Brain microvascular endothelial cell (primary cell): ENCODE data around the gene ING3.

Experiments
- DNase-seq: peaks from one replicate; pipeline ENCODE4 v3.0.0-alpha.2; 2020
- H3K27ac ChIP-seq: fragments of 250-450 bp; sonication (Bioruptor Pico); 2 replicates; pipeline ENCODE4 v1.5.1; 2020; ENCODE audit warnings: mild to moderate bottlenecking, moderate library complexity
- H3K27me3 ChIP-seq: fragments of 250-450 bp; sonication (Bioruptor Pico); replicated peaks from 2 replicates; pipeline ENCODE4 v1.5.1; 2020; ENCODE audit warnings: mild to moderate bottlenecking
- H3K36me3 ChIP-seq: fragments of 250-450 bp; sonication (Bioruptor Pico); replicated peaks from 2 replicates; pipeline ENCODE4 v1.5.1; 2020; ENCODE audit warnings: mild to moderate bottlenecking
- H3K4me3 ChIP-seq: 2 replicates; pipeline ENCODE4 v1.5.1; 2011; ENCODE audit warnings: low read depth, mild to moderate bottlenecking, control low read depth, low read length, moderate library complexity
- in situ Hi-C: cut with HindIII; loops from 2 replicates; pipeline ENCODE4 v1.10.0; 2017; ENCODE audit warnings: low sequenced_read_pairs, low pct_ligation_motif_present
- TF ChIP-seq, protein P1 (sequence below): IDR thresholded peaks from 2 replicates; pipeline ENCODE4 v1.5.1; 2011; ENCODE audit warnings: low read depth, mild to moderate bottlenecking, moderate library complexity, low read length, control low read depth, inconsistent platforms; ENCODE audit errors: missing control alignments

ING3 gene

DNA sequence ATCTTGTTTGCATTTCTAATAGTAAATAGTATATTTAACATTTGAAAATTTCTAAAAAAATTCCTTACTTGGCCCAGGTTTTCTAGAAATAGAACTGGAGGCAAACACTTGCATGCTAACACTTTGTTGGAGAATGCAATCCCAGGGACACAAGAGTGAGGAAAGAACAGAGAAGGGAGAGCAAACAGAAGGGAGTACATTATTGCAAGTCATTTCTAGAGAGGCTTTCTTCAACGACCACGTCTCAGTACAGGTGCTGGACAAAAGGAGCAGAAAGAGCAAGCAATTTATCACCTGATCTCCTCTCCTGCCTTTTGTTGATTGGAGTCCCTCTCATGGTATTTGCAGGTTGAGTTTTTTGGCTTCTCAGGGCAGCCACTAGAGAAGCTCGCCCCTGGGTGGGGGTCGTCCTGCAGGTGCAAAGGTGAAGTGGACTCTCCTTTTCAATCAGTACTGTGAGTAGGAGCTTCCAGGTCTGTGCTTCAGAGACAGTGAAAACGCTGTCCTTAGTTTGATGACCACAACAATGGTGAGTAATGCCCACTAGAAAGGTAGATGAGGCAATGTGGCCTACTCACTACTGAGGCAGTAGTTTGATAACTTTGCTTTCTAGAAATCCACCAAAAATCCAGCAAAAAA is 43.1 kb downstream of the ING3 start:
- in situ Hi-C loops, result loop anchor here (25.0 kb wide), 2 partner anchors 94 to 344 kb away; partner anchors contain the start of gene WNT16
- Histone ChIP-seq H3K4me3 (no peak overlapping the region), H3K36me3 (no peaks in the 10 kb centered on the region), H3K27ac (no peak overlapping the region), H3K27me3 (no peaks in the 10 kb centered on the region)
- TF ChIP-seq, protein P1, sequence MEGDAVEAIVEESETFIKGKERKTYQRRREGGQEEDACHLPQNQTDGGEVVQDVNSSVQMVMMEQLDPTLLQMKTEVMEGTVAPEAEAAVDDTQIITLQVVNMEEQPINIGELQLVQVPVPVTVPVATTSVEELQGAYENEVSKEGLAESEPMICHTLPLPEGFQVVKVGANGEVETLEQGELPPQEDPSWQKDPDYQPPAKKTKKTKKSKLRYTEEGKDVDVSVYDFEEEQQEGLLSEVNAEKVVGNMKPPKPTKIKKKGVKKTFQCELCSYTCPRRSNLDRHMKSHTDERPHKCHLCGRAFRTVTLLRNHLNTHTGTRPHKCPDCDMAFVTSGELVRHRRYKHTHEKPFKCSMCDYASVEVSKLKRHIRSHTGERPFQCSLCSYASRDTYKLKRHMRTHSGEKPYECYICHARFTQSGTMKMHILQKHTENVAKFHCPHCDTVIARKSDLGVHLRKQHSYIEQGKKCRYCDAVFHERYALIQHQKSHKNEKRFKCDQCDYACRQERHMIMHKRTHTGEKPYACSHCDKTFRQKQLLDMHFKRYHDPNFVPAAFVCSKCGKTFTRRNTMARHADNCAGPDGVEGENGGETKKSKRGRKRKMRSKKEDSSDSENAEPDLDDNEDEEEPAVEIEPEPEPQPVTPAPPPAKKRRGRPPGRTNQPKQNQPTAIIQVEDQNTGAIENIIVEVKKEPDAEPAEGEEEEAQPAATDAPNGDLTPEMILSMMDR, result no peak
- no peak for DNase-seq

DNA sequence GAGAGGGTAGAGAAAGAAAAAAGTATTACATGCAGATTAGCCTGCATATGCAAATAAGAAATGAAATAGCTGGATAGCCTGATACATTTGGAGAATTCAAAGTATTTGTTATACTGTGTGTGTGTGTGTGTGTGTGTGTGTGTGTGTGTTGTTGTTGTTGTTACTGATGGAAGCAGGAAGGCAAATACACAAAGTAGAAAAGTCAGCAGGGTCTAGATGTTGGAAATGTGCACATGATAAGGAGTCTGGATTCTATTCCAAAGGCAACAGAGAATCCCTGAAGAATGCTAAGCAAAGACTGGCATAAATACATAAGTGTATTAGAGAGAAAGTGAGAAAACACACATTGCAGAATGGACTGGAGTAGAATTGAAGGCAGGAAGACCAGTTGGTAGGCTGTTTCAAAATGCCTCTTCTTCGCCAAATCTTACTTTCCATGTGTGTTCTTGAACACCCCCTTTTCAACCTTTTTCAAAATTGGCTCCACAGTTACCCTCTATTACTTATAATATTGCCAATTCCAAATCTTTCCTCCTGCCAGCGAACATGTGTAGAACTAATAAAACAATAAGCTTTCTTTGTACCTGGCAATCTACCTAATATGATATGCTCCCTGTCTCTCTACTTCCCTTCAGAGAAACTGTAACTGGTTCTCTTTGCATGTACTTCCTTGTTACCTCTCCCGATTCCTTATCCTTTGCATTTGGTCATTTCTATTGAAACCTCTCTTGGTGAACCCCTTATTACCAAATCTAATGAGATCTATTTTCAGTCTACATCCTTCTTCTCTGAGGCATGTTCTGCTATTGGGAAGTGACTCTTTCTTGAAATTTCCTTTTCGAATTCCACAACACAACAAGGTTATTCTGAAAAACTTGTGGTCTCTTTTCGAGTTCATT is 44.2 kb downstream of the ING3 start:
- no peaks in the 10 kb centered on the region for H3K27me3 ChIP-seq
- H3K27ac ChIP-seq, result no peak overlapping the region
- in situ Hi-C loops, result loop anchor here (25.0 kb wide), 2 partner anchors 93 to 343 kb away; partner anchors contain the start of gene WNT16
- TF ChIP-seq, protein P1, result no peak
- H3K4me3 ChIP-seq, result no peak overlapping the region
- DNase-seq, result no peak
- no peaks in the 10 kb centered on the region for H3K36me3 ChIP-seq

DNA sequence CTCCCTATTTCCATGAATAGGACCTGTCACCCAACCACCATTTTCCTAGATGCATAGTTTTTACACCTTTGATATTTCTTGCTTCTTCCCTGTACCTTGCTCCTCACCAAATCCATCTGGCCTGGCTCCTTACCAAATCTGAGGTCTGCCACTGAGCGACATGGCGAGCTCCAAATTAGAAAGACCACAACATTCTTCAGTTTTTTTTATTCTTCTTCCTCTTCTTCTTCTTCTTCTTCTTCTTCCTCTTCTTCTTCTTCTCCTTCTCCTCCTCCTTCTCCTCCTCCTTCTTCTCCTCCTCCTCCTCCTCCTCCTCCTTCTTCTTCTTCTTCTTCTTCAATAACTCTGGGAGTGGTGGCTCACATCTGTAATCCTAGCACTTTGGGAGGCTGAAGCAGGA is 45.1 kb downstream of the ING3 start:
- in situ Hi-C loops, result loop anchor here (25.0 kb wide), 2 partner anchors 92 to 342 kb away; partner anchors contain the start of gene WNT16
- TF ChIP-seq, protein P1, result no peak

DNA sequence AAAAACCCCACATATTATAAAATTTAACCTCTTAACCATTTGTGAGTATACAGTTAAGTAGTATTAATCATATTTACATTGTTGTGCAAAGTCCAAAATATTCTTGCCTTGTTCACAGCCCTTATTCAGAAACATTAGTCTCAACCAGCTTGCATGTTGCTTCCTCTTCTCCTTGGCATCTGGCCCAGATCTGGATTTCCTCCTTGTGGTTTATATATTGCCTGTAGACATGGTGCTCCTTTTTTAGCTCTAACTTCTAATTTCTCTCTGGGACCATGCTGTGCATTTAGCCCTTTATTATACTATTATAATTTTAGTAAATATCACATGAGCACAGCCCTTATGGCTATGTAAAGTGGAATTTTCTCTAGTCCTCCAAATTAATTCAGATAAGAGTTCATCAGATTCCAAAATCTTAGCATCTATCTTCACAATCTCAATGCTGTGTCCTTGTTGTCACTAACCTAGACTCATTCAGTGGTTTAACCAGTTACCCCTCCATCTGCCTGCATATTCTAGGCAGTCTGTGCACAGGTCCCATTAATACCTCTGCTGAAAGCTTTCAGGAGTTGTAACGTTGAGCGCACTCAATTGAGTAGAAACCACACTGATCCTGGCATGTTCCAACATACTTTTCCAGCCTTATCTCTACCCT is 45.9 kb downstream of the ING3 start:
- H3K27ac ChIP-seq, result no peak overlapping the region
- in situ Hi-C loops, result loop anchor here (25.0 kb wide), 2 partner anchors 91 to 341 kb away; partner anchors contain the start of gene WNT16
- TF ChIP-seq, protein P1, result no peak

More for the DNA sequence above, 45.1 kb downstream of the ING3 start:
- Histone ChIP-seq H3K27ac (no peak overlapping the region), H3K4me3 (no peak overlapping the region), H3K27me3 (no peaks in the 10 kb centered on the region), H3K36me3 (no peaks in the 10 kb centered on the region)
- DNase-seq, result no peak

DNA sequence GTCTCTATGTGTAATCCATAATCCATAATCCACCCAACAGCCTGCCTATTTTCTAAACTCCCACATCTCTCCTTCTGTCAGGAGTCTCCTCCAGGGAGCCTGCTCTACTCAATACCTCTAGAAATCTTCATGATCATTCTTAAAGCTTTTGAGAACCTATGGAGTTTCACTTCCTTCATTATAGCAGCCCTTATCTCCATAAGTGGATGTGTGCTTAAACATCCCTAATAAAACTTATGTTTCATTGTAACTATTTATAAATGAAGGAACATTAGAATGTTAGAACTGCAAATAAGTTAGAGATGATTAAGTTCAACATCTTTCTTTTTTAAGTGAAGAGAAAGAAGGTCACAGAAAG is 46.4 kb downstream of the ING3 start:
- no peak for DNase-seq
- Histone ChIP-seq H3K36me3 (no peaks in the 10 kb centered on the region), H3K4me3 (no peak overlapping the region), H3K27ac (no peak overlapping the region), H3K27me3 (no peaks in the 10 kb centered on the region)
- in situ Hi-C loops, result loop anchor here (25.0 kb wide), 2 partner anchors 90 to 340 kb away; partner anchors contain the start of gene WNT16
- TF ChIP-seq, protein P1, result no peak

More for the DNA sequence above, 45.9 kb downstream of the ING3 start:
- no peaks in the 10 kb centered on the region for H3K27me3 ChIP-seq
- H3K4me3 ChIP-seq, result no peak overlapping the region
- no peaks in the 10 kb centered on the region for H3K36me3 ChIP-seq
- peak; percentile 94 for DNase-seq
